Nephron (organoid): Measurements from ENCODE around the gene PDHB.
"Not testable (repeated sequence)": the region's sequence is repeated elsewhere in the genome, so short reads cannot be mapped to it uniquely, and the experiment has no call there.

Experiments used
- H3K27ac Mint-ChIP-seq, 3 experiments: 2 replicates each; pipeline ENCODE4 v1.8.0; 2020; ENCODE audit warnings: mixed read lengths in 3 of 3, mild to moderate bottlenecking in 2 of 3, moderate library complexity in 1 of 3
- H3K27me3 Mint-ChIP-seq: 2 replicates; pipeline ENCODE4 v1.8.0; 2021; ENCODE audit warnings: low read depth, mild to moderate bottlenecking, moderate library complexity, mixed read lengths
- H3K36me3 Mint-ChIP-seq: 2 replicates; pipeline ENCODE4 v1.8.0; 2020; ENCODE audit warnings: low read depth, mixed read lengths
- H3K4me1 Mint-ChIP-seq: 2 replicates; pipeline ENCODE4 v1.8.0; 2020; ENCODE audit warnings: mixed read lengths
- H3K4me3 Mint-ChIP-seq, 3 experiments: 2 replicates each; pipeline ENCODE4 v1.8.0; 2020; ENCODE audit warnings: mild to moderate bottlenecking in 3 of 3, mixed read lengths in 3 of 3, moderate library complexity in 2 of 3
- H3K9me3 Mint-ChIP-seq: 2 replicates; pipeline ENCODE4 v1.8.0; 2020; ENCODE audit warnings: mixed read lengths
- CTCF ChIP-seq, 3 experiments: fragments of 200-600 bp; sonication (generic); IDR thresholded peaks; one replicate each; pipeline ENCODE4 v1.5.0; 2021; ENCODE audit warnings: antibody characterized with exemption in 3 of 3; ENCODE audit not compliant: unreplicated experiment in 3 of 3

Gene PDHB

DNA sequence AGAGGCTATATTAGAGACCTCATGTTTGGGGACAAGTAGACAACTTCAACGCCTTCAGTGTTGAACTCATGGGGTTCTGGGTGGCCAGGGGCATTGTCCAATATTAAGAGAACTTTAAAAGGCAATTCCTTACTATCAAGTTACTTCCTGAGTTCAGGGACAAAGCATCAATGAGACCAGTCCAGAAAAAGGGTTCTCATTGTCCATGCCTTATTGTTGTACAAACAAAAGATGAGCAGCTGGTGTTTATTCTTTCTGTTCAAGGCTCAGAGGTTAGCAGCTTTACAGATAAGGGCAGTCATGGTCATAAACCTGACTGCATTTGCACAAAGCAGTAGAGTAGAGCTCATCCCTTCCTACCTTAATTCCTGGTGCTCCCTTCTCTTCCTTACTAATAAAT is 18.5 kb upstream of the PDHB start:
- H3K27me3 Mint-ChIP-seq = peaks cover 4% of the 10 kb centered on the region
- no peak overlapping the region for H3K4me3 Mint-ChIP-seq
- peaks cover 27% of the 10 kb centered on the region for H3K9me3 Mint-ChIP-seq
- TF ChIP-seq CTCF (IDR thresholded peaks at IDR 0.05; ENCODE audit: unreplicated experiment in 3 of 3) = no peak
- no peak overlapping the region for H3K27ac Mint-ChIP-seq
- peaks cover 12% of the 10 kb centered on the region for H3K36me3 Mint-ChIP-seq
- H3K4me1 Mint-ChIP-seq = no peaks in the 10 kb centered on the region

DNA sequence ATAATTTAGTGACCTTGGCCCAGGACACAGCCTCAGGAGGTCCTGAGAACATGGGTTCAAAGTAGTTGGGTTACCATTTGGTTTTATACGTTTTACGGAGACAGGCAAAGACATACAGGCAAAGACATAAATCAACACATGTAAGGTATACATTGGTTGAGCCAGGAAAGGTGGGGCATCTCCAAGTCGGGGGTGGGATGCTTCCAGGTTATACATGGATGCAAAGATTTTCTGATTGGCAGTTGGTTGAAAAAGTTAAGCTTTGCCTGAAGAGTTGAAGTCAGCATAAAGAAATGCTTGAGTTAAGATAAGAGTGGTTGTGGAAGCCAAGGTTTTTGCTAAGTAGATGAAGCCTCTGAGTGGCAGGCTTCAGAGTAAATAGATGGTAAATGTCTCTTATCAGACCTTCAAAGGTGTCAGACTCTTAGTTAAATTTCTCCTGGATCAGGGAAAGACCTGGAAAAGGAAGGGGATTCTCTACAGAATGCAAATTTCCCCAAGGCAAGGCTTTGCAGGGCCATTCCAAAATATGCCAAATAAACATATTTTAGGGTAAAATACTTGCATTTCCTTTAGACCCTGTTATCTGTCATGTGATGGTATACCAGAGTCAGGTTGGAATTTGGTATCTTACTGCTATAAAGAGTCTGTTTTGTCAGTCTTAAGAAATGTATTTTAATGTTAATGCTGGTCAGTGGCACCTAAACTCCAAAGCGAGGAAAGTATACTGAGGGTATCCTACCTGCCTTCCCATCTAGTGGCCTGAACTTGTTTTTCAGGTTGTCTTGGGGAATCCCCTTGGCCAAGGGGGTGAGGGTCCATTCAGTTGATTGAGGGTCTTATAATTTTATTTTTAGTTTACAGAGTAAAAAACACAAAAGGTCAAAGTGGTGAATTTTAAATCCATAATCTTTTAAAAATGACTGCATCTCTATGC is 8.2 kb upstream of the PDHB start:
- Mint-ChIP-seq H3K27ac (no peak overlapping the region), H3K27me3 (peaks cover 6% of the 10 kb centered on the region), H3K9me3 (no peaks in the 10 kb centered on the region), H3K4me3 (no peak overlapping the region), H3K4me1 (peaks cover 2% of the 10 kb centered on the region), H3K36me3 (no peaks in the 10 kb centered on the region)
- TF ChIP-seq CTCF (IDR thresholded peaks at IDR 0.05; ENCODE audit: unreplicated experiment in 3 of 3) = no peak

DNA sequence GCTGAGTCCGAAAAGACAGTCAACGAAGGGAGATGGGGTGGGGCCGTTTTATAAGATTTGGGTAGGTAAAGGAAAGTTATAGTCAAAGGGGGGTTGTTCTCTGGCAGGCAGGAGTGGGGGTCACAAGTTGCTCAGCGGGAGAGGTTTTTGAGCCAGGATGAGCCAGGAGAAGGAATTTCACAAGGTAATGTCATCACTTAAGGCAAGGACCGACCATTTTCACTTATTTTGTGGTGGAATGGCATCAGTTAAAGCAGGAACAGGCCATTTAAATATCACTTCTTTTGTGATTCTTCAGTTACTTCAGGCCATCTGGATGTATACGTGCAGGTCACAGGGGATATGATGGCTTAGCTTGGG is 7.3 kb upstream of the PDHB start:
- not testable (repeated sequence) for H3K4me1 Mint-ChIP-seq, H3K27me3 Mint-ChIP-seq, H3K27ac Mint-ChIP-seq, H3K4me3 Mint-ChIP-seq, H3K9me3 Mint-ChIP-seq, H3K36me3 Mint-ChIP-seq

DNA sequence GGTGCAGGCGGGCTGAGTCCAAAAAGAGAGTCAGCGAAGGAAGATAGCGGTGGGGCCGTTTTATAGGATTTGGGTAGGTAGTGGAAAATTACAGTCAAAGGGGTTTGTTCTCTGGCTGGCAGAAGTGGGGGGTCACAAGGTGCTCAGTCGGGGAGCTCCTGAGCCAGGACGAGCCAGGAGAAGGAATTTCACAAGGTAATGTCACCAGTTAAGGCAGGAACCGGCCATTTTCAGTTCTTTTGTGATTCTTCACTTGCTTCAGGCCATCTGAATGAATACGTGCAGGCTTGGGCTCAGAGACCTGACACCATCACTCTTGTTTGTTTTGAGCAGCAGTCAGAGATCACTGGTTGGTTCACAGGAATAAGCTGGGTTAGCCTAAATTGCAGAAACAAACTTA is 3.6 kb upstream of the PDHB start:
- Mint-ChIP-seq H3K4me1 (peaks cover 29% of the 10 kb centered on the region), H3K27ac (peak overlapping the region in 1 of 3 experiments; percentile 4)
- not testable (repeated sequence) for H3K4me3 Mint-ChIP-seq, H3K9me3 Mint-ChIP-seq, H3K36me3 Mint-ChIP-seq, H3K27me3 Mint-ChIP-seq

- TF ChIP-seq CTCF (IDR thresholded peaks at IDR 0.05; ENCODE audit: unreplicated experiment in 3 of 3) = no peak
- Mint-ChIP-seq H3K4me1 (peaks cover 37% of the 10 kb centered on the region), H3K27me3 (peaks cover 2% of the 10 kb centered on the region), H3K27ac (peak overlapping the region; percentile 47 to 93 (median 93)), H3K36me3 (peaks cover 14% of the 10 kb centered on the region), H3K9me3 (no peaks in the 10 kb centered on the region), H3K4me3 (peak overlapping the region; percentile 87 to 98 (median 91))
These were observed 1.4 kb upstream of the PDHB start for GRCh38 chr3:58434990-58435389.

- Mint-ChIP-seq H3K36me3 (peaks cover 19% of the 10 kb centered on the region), H3K4me1 (peaks cover 37% of the 10 kb centered on the region), H3K4me3 (peak overlapping the region; percentile 87 to 98 (median 91)), H3K27ac (peak overlapping the region; percentile 47 to 93 (median 93)), H3K27me3 (no peaks in the 10 kb centered on the region), H3K9me3 (no peaks in the 10 kb centered on the region)
- no peak for TF ChIP-seq CTCF (IDR thresholded peaks at IDR 0.05; ENCODE audit: unreplicated experiment in 3 of 3)
These were observed 879 bp upstream of the PDHB start for GRCh38 chr3:58434511-58434910.

DNA sequence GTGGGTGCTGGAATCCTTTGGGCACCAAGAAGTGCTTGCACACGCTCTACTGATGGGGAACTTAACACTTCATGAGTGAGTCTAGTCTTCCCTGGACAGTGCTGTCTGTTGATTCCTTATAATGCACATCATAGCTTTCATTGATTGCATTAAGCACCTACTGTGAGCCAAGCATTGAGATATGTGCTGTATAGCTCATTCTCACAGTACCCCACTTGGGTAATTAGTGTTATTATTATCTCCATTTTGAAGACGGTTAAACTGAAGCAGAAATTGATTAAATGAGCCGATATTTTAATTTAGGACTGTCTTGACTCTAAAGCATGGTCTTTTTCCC is 504 bp upstream of the PDHB start:
- Mint-ChIP-seq H3K27ac (peak overlapping the region; percentile 47 to 93 (median 93)), H3K4me1 (peaks cover 37% of the 10 kb centered on the region), H3K36me3 (peaks cover 23% of the 10 kb centered on the region), H3K27me3 (no peaks in the 10 kb centered on the region), H3K4me3 (peak overlapping the region; percentile 87 to 98 (median 91)), H3K9me3 (no peaks in the 10 kb centered on the region)
- no peak for TF ChIP-seq CTCF (IDR thresholded peaks at IDR 0.05; ENCODE audit: unreplicated experiment in 3 of 3)
